Limb (tissue), 2 donors: Measurements from ENCODE around the gene EXOC6B.
"Not testable (repeated sequence)": the region's sequence is repeated elsewhere in the genome, so short reads cannot be mapped to it uniquely, and the experiment has no call there.

Experiments
- DNase-seq, 2 donors: peaks; one replicate each; pipeline ENCODE4 v3.0.0-alpha.2; 2016; ENCODE audit errors: extremely low spot score in 2 of 2

EXOC6B gene

GRCh38 chr2:72555363-72555762, 270.5 kb downstream of the EXOC6B start:
- DNase-seq: not testable (repeated sequence)

GRCh38 chr2:72554910-72555309, 270.9 kb downstream of the EXOC6B start:
- not testable (repeated sequence) for DNase-seq

GRCh38 chr2:72554381-72554780, 271.5 kb downstream of the EXOC6B start:
- DNase-seq: no peak

- no peak for DNase-seq
These were observed 277.6 kb downstream of the EXOC6B start for GRCh38 chr2:72548081-72548764.

GRCh38 chr2:72545790-72546189, 280.0 kb downstream of the EXOC6B start:
- DNase-seq: no peak

- no peak for DNase-seq
These were observed 281.3 kb downstream of the EXOC6B start for GRCh38 chr2:72544554-72544953.

- DNase-seq: no peak
These were observed 282.2 kb downstream of the EXOC6B start for GRCh38 chr2:72543497-72544216.

- no peak for DNase-seq
These were observed 286.7 kb downstream of the EXOC6B start for GRCh38 chr2:72539071-72539552.

- no peak for DNase-seq
These were observed 287.3 kb downstream of the EXOC6B start for GRCh38 chr2:72538486-72538885.

- not testable (repeated sequence) for DNase-seq
These were observed 290.2 kb downstream of the EXOC6B start for GRCh38 chr2:72535586-72535985.

- no peak for DNase-seq
These were observed 292.1 kb downstream of the EXOC6B start for GRCh38 chr2:72533765-72534164.

- DNase-seq: no peak
These were observed 298.4 kb downstream of the EXOC6B start for GRCh38 chr2:72527424-72527823.

- no peak for DNase-seq
These were observed 299.2 kb downstream of the EXOC6B start for GRCh38 chr2:72526623-72527022.

GRCh38 chr2:72524071-72524470, 301.8 kb downstream of the EXOC6B start:
- no peak for DNase-seq

GRCh38 chr2:72515696-72516095, 310.1 kb downstream of the EXOC6B start:
- no peak for DNase-seq

GRCh38 chr2:72513011-72513410, 312.8 kb downstream of the EXOC6B start:
- DNase-seq: no peak

GRCh38 chr2:72512376-72512775, 313.5 kb downstream of the EXOC6B start:
- no peak for DNase-seq

- DNase-seq: no peak
These were observed 313.9 kb downstream of the EXOC6B start for GRCh38 chr2:72511906-72512305.

GRCh38 chr2:72497763-72498162, 328.1 kb downstream of the EXOC6B start:
- no peak for DNase-seq

- DNase-seq: no peak
These were observed 329.4 kb downstream of the EXOC6B start for GRCh38 chr2:72496479-72496878.

GRCh38 chr2:72494392-72494791, 331.4 kb downstream of the EXOC6B start:
- no peak for DNase-seq

GRCh38 chr2:72484622-72485021, 341.2 kb downstream of the EXOC6B start:
- DNase-seq: not testable (repeated sequence)

GRCh38 chr2:72483346-72483745, 342.5 kb downstream of the EXOC6B start:
- DNase-seq: no peak
